Measurements from ENCODE around the gene TNFRSF21.

GRCh38 chr6:47234266-47234933 lies 75.3 kb downstream of the TNFRSF21 start:
- TF ChIP-seq EZH2 (IDR thresholded peaks at IDR 0.05; ENCODE audit: borderline replicate concordance, insufficient read depth, low read depth, low read length, poor library complexity, severe bottlenecking), result no peak
- no peak for TF ChIP-seq CTCF (IDR thresholded peaks at IDR 0.05)
